ENCODE data around the gene CTNNA2.

GRCh38 chr2:79996709-79997108 is 483.9 kb downstream of the CTNNA2 start:
- no peak for TF ChIP-seq TAF1 (IDR thresholded peaks at IDR 0.05; ENCODE audit: borderline replicate concordance, insufficient read depth, low read length)
- no peak for TF ChIP-seq SIN3A (IDR thresholded peaks at IDR 0.05; ENCODE audit: borderline replicate concordance, insufficient read depth, low read length)
